IMR-90 (cell line): ENCODE data around the gene TAF8. TPM values are rescaled to one million over a fixed set of nuclear protein-coding genes. Genes with fewer than 3 reads are reported as not detected.

Experiments
- ATAC-seq: fragments of 200-7000 bp; cut with Tn5 transposase; 2 replicates; pipeline ENCODE4 v1.9.1; 2020; ENCODE audit warnings: low read depth, mild to moderate bottlenecking, moderate library complexity
- BruUV-seq: library from RNA; stranded (reverse); fragments of 400-500 nt; replicated peaks from 2 replicates; lab custom pipeline; 2021; lab: Mats Ljungman, UMichigan
- CTCF ChIA-PET: fragments of 300-600 bp; formaldehyde crosslinking; extraction: SDS; loops from one replicate; lab custom pipeline; 2021; ENCODE audit warnings: antibody characterized with exemption; lab: Yijun Ruan, JAX
- POLR2A ChIA-PET: fragments of 300-600 bp; sonication (Branson Sonifier 250); formaldehyde crosslinking; loops from one replicate; lab custom pipeline; 2022; ENCODE audit warnings: antibody characterized with exemption; ENCODE audit not compliant: unreplicated experiment; lab: Charles Lee
- DNase-seq: peaks from one replicate; pipeline ENCODE4 v3.0.0; 2013
- H2AFZ ChIP-seq: replicated peaks from 2 replicates; pipeline ENCODE3; 2013; ENCODE audit warnings: low read length, mild to moderate bottlenecking; ENCODE audit not compliant: poor library complexity
- H2AK5ac ChIP-seq: 2 replicates; pipeline ENCODE4 v1.6.1; 2013; ENCODE audit warnings: low read depth, low read length, inconsistent platforms
- H2AK9ac ChIP-seq: replicated peaks from 2 replicates; pipeline ENCODE3; 2013; ENCODE audit warnings: mild to moderate bottlenecking, low read depth, low read length, moderate library complexity; ENCODE audit not compliant: poor library complexity
- H2BK120ac ChIP-seq: 2 replicates; pipeline ENCODE4 v1.6.1; 2013; ENCODE audit warnings: low read depth, low read length, inconsistent platforms
- H2BK15ac ChIP-seq: 3 replicates; pipeline ENCODE4 v1.6.1; 2013; ENCODE audit warnings: low read depth, low read length, inconsistent platforms
- H2BK20ac ChIP-seq: 2 replicates; pipeline ENCODE4 v1.6.1; 2013; ENCODE audit warnings: low read depth, mild to moderate bottlenecking, inconsistent platforms, low read length, moderate library complexity
- H2BK5ac ChIP-seq: 2 replicates; pipeline ENCODE4 v1.6.1; 2013; ENCODE audit warnings: mild to moderate bottlenecking, low read depth, low read length, inconsistent platforms; ENCODE audit not compliant: poor library complexity, severe bottlenecking
- H3K14ac ChIP-seq: replicated peaks from 2 replicates; pipeline ENCODE4 v1.6.1; 2013; ENCODE audit warnings: low read depth, low read length, inconsistent platforms
- H3K18ac ChIP-seq: 2 replicates; pipeline ENCODE4 v1.6.1; 2013; ENCODE audit warnings: low read depth, low read length, control low read depth
- H3K23ac ChIP-seq: 2 replicates; pipeline ENCODE4 v1.6.1; 2013; ENCODE audit warnings: low read depth, low read length, inconsistent platforms
- H3K27ac ChIP-seq: 2 replicates; pipeline ENCODE4 v1.5.1; 2013; ENCODE audit warnings: mild to moderate bottlenecking, control low read depth, low read length; ENCODE audit not compliant: insufficient read depth
- H3K27me3 ChIP-seq: 2 replicates; pipeline ENCODE4 v1.6.1; 2013; ENCODE audit warnings: low read length; ENCODE audit not compliant: control insufficient read depth, insufficient read depth
- H3K36me3 ChIP-seq: 2 replicates; pipeline ENCODE4 v1.6.1; 2013; ENCODE audit warnings: low read length, mixed read lengths; ENCODE audit not compliant: control insufficient read depth, insufficient read depth
- H3K4ac ChIP-seq: 2 replicates; pipeline ENCODE4 v1.6.1; 2013; ENCODE audit warnings: low read depth, low read length, inconsistent platforms
- H3K4me1 ChIP-seq: 2 replicates; pipeline ENCODE4 v1.6.1; 2013; ENCODE audit warnings: low read length, mixed read lengths; ENCODE audit not compliant: control insufficient read depth, insufficient read depth
- H3K4me2 ChIP-seq: 2 replicates; pipeline ENCODE4 v1.6.1; 2013; ENCODE audit warnings: low read depth, mild to moderate bottlenecking, control low read depth, low read length, moderate library complexity
- H3K4me3 ChIP-seq: 2 replicates; pipeline ENCODE4 v1.5.1; 2013; ENCODE audit warnings: low read depth, mild to moderate bottlenecking, control low read depth, low read length, moderate library complexity; ENCODE audit not compliant: insufficient read depth
- H3K56ac ChIP-seq: 2 replicates; pipeline ENCODE4 v1.6.1; 2013; ENCODE audit warnings: low read length, inconsistent platforms; ENCODE audit not compliant: insufficient read depth; ENCODE audit errors: extremely low read depth
- H3K79me1 ChIP-seq, 2 experiments: 2 replicates each; pipeline ENCODE4 v1.6.1; 2013; ENCODE audit warnings: low read length in 2 of 2, inconsistent platforms in 1 of 2, low read depth in 1 of 2
- H3K9ac ChIP-seq: 2 replicates; pipeline ENCODE4 v1.6.1; 2013; ENCODE audit warnings: low read depth, low read length, control low read depth
- H3K9me1 ChIP-seq: 2 replicates; pipeline ENCODE4 v1.6.1; 2013; ENCODE audit warnings: low read length, inconsistent platforms; ENCODE audit not compliant: insufficient read depth
- H3K9me3 ChIP-seq: 2 replicates; pipeline ENCODE4 v1.6.1; 2013; ENCODE audit warnings: low read length; ENCODE audit not compliant: control insufficient read depth, insufficient read depth
- H4K20me1 ChIP-seq: 2 replicates; pipeline ENCODE4 v1.6.1; 2013; ENCODE audit warnings: low read length, inconsistent platforms; ENCODE audit not compliant: insufficient read depth
- H4K5ac ChIP-seq: 2 replicates; pipeline ENCODE4 v1.6.1; 2013; ENCODE audit warnings: mild to moderate bottlenecking, low read depth, low read length, control low read depth
- H4K8ac ChIP-seq, 2 experiments: 2 replicates each; pipeline ENCODE4 v1.6.1; 2013; ENCODE audit warnings: low read depth in 2 of 2, low read length in 2 of 2, control low read depth in 1 of 2, inconsistent platforms in 1 of 2
- H4K91ac ChIP-seq: 2 replicates; pipeline ENCODE4 v1.6.1; 2013; ENCODE audit warnings: low read depth, low read length, inconsistent platforms; ENCODE audit not compliant: insufficient read depth
- CTCF ChIP-seq: conservative IDR thresholded peaks from 2 replicates; pipeline ENCODE4 v1.5.1; 2012; ENCODE audit warnings: mild to moderate bottlenecking, low read depth, low read length, improper control_type of control experiment
- ELK1 ChIP-seq: fragments of 150-350 bp; IDR thresholded peaks from 2 replicates; pipeline ENCODE4 v1.6.1; 2016; ENCODE audit warnings: low read depth, mild to moderate bottlenecking, low read length, moderate library complexity, borderline replicate concordance
- POLR2A ChIP-seq: IDR thresholded peaks from 2 replicates; pipeline ENCODE4 v1.6.1; 2012; ENCODE audit warnings: mild to moderate bottlenecking, low read depth, low read length
- WGBS, 2 experiments: methylation state at CpG; one replicate each; pipeline versions ENCODE4 v1.1.5 to v1.1.7; 2013; ENCODE audit warnings: missing lambda C conversion rate in 2 of 2; ENCODE audit not compliant: insufficient read length in 1 of 2; ENCODE audit errors: extremely low coverage in 2 of 2; 5-methylcytosine and 5-hydroxymethylcytosine counted together
- dilution Hi-C: fragments of 300-500 bp; cut with HindIII; formaldehyde crosslinking; loops from one replicate; pipeline ENCODE4 v1.14.3; 2018; ENCODE audit warnings: low sequenced_read_pairs; ENCODE audit not compliant: unreplicated experiment
- in situ Hi-C: fragments of 300-500 bp; cut with MboI; formaldehyde crosslinking; loops from 3 replicates; pipeline ENCODE4 v1.14.3; 2019; ENCODE audit warnings: low sequenced_read_pairs, inconsistent platforms, mixed read lengths
- intact Hi-C: fragments of 100-400 bp; cut with micrococcal nuclease; formaldehyde crosslinking; loops from 2 replicates; pipeline ENCODE4 v1.10.0; 2022
- polyA plus RNA-seq, 3 experiments: library from polyadenylated mRNA; depleted of rRNA; stranded (reverse); fragments of >200 nt; gene quantifications; 2 replicates each; pipeline ENCODE4 v1.2.3, GENCODE V29; 2012; ENCODE audit warnings: low replicate concordance in 1 of 3
- total RNA-seq: library from RNA; depleted of rRNA; stranded (reverse); fragments of >200 nt; gene quantifications from 2 replicates; pipeline ENCODE4 v1.2.3, GENCODE V29; 2012

TAF8 gene
- total and polyA plus RNA-seq, 2 of the 4 experiments (the other 2 are of a cell fraction): 14.3 to 22.8 TPM

GRCh38 chr6:42010909-42011308 is 39.4 kb upstream of the TAF8 start:
- Histone ChIP-seq H3K27ac (no peak overlapping the region), H2BK20ac (no peak overlapping the region), H3K9ac (no peak overlapping the region), H2BK120ac (no peak overlapping the region), H2AFZ (no peak overlapping the region), H3K23ac (no peak overlapping the region), H3K4me3 (no peak overlapping the region), H3K56ac (no peak overlapping the region), H3K36me3 (no peaks in the 10 kb centered on the region), H4K20me1 (no peaks in the 10 kb centered on the region), H3K9me3 (no peaks in the 10 kb centered on the region), H3K27me3 (no peaks in the 10 kb centered on the region), H4K5ac (no peak overlapping the region), H3K9me1 (no peaks in the 10 kb centered on the region), H2BK5ac (no peak overlapping the region), H3K18ac (no peak overlapping the region), H4K91ac (no peak overlapping the region), H2AK5ac (no peak overlapping the region), H3K4me1 (peaks cover 6% of the 10 kb centered on the region), H3K14ac (no peak overlapping the region), H4K8ac (no peak overlapping the region), H2AK9ac (no peak overlapping the region), H2BK15ac (no peak overlapping the region), H3K4ac (no peak overlapping the region), H3K4me2 (no peak overlapping the region), H3K79me1 (no peaks in the 10 kb centered on the region)
- ChIA-PET POLR2A (no interaction called here), CTCF (no interaction called here)
- no peak for TF ChIP-seq ELK1
- no peak for TF ChIP-seq POLR2A
- no peak for TF ChIP-seq CTCF
- in situ Hi-C loops (no loop called here), intact Hi-C loops (no loop called here), dilution Hi-C loops (no loop called here)
- WGBS, 2 experiments: no CpG with 5 or more reads among the region's 1 CpG
- BruUV-seq: no TSS peak
- no peak for ATAC-seq
- no peak for DNase-seq
